Neural progenitor cell (in vitro differentiated cells): ENCODE results near the gene HDAC7.

Experiments used
- CTCF ChIP-seq: fragments of 200-600 bp; sonication (generic); IDR thresholded peaks from 2 replicates; pipeline ENCODE4 v1.5.1; 2017; ENCODE audit warnings: antibody characterized with exemption, mild to moderate bottlenecking
- EZH2phosphoT487 ChIP-seq: fragments of 200-600 bp; sonication (generic); IDR thresholded peaks from 2 replicates; pipeline ENCODE4 v1.6.1; 2017; ENCODE audit warnings: antibody characterized with exemption

GRCh38 chr12:47849261-47849660 lies 29.6 kb upstream of the HDAC7 start:
- TF ChIP-seq CTCF (no peak), EZH2phosphoT487 (no peak)
